Activated CD4-positive, alpha-beta memory T cell treated with anti-CD3 and anti-CD28 coated beads, Interleukin-2, amount 10 ng/mL, durations not matched to agents 7 days and 5 days (primary cell): ENCODE results near the gene PDGFC. TPM values are rescaled to one million over a fixed set of nuclear protein-coding genes. Genes with fewer than 3 reads are reported as not detected.

Experiments
- CTCF ChIA-PET: fragments of 350-600 bp; sonication (Branson Sonifier 250); formaldehyde crosslinking; loops from one replicate; lab custom pipeline; 2021; ENCODE audit warnings: antibody characterized with exemption, inconsistent platforms; lab: Charles Lee
- POLR2A ChIA-PET: fragments of 350-600 bp; sonication (Branson Sonifier 250); formaldehyde crosslinking; loops from one replicate; lab custom pipeline; 2021; ENCODE audit warnings: antibody characterized with exemption; lab: Charles Lee
- DNase-seq: peaks from one replicate; pipeline ENCODE4 v3.0.0-alpha.2; 2020
- H3K27ac Mint-ChIP-seq: one replicate; pipeline ENCODE4 v1.8.0; 2021; ENCODE audit warnings: mild to moderate bottlenecking, mixed read lengths
- H3K27me3 Mint-ChIP-seq: one replicate; pipeline ENCODE4 v1.8.0; 2021; ENCODE audit warnings: mixed read lengths
- H3K36me3 Mint-ChIP-seq: one replicate; pipeline ENCODE4 v1.8.0; 2021; ENCODE audit warnings: low read depth, mixed read lengths
- H3K4me1 Mint-ChIP-seq: one replicate; pipeline ENCODE4 v1.8.0; 2021; ENCODE audit warnings: mixed read lengths
- H3K4me3 Mint-ChIP-seq: one replicate; pipeline ENCODE4 v1.8.0; 2021; ENCODE audit warnings: mild to moderate bottlenecking, mixed read lengths
- H3K9me3 Mint-ChIP-seq: one replicate; pipeline ENCODE4 v1.8.0; 2021; ENCODE audit warnings: mixed read lengths
- total RNA-seq, 2 experiments: library from RNA; stranded (reverse); gene quantifications; one replicate each; pipeline ENCODE4 v1.2.3, GENCODE V29; 2021

Gene PDGFC
- total RNA-seq, 2 experiments from 2014 or later: not detected

DNA sequence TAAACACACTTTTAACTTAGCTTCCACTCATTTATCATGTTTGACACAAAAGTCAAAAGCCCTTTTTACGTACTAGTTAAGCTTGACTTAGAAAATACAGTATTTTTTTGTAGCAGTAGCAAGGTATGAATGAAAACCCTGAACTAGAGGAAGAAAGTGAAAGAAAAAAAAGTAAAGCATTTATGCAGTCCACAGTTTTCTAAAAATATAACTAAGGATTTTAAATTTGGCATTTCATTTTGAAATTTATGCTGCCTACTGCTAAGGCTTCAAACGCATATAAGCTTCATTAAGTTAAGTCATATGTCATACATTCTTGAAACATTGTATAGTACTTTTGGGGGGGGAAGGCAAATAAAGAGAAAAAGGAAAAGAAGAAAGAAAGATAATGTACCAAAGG, 201.5 kb downstream of the PDGFC start:
- no peak overlapping the region for H3K4me3 Mint-ChIP-seq
- H3K36me3 Mint-ChIP-seq: no peaks in the 10 kb centered on the region
- DNase-seq: no peak
- ChIA-PET POLR2A (no interaction called here), CTCF (no interaction called here)
- no peaks in the 10 kb centered on the region for H3K9me3 Mint-ChIP-seq
- no peak overlapping the region for H3K27ac Mint-ChIP-seq
- H3K4me1 Mint-ChIP-seq: no peaks in the 10 kb centered on the region
- H3K27me3 Mint-ChIP-seq: no peaks in the 10 kb centered on the region

DNA sequence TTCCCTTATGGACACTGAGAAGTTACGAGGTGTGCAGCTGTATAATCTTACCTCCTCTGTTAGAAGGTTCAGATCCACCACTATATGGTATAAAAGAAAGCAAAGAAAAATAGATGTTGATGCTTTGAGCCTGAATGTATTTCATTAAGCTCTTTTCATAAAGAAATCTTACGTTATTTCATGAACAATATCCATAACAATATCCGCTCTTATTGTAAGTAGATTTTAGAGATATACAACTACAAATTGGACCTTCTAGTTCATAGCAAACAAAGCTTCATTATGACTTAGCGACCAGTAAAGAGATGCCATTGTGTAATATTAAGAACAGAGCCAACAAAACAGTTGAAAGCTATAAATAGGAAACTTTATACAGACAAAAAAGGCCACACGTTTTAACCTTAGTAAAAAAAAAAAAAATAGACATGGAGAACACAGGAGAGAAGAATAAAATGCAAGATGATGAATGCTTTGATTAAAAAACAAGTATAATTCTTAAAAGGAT, 203.6 kb downstream of the PDGFC start:
- H3K4me3 Mint-ChIP-seq: no peak overlapping the region
- H3K36me3 Mint-ChIP-seq: no peaks in the 10 kb centered on the region
- no peaks in the 10 kb centered on the region for H3K27me3 Mint-ChIP-seq
- H3K4me1 Mint-ChIP-seq: no peaks in the 10 kb centered on the region
- no peaks in the 10 kb centered on the region for H3K9me3 Mint-ChIP-seq
- H3K27ac Mint-ChIP-seq: no peak overlapping the region
- CTCF ChIA-PET: no interaction called here
- no peak for DNase-seq
- POLR2A ChIA-PET: no interaction called here

GRCh38 chr4:156766846-156767245, 204.8 kb downstream of the PDGFC start:
- Mint-ChIP-seq H3K4me1 (no peaks in the 10 kb centered on the region), H3K9me3 (no peaks in the 10 kb centered on the region)

DNA sequence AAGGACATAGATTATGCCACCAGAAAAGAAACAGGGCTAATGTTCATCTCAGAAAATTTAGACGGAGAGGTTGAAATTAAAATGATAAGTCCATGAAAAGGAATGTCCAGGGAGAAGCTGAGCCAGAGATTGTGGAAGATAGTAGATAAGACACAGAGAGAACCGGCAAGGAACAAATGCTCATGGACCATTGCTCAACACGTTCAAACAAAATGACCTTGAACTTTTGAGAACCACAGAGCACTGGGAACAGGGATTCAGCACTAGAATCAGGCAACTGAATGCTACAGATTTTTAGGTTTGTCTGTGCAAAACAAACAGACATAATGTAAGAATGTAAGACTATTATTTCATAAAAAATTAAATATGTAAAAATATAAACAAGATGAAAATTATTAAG, 206.3 kb downstream of the PDGFC start:
- no peaks in the 10 kb centered on the region for H3K27me3 Mint-ChIP-seq
- DNase-seq: no peak
- H3K9me3 Mint-ChIP-seq: no peaks in the 10 kb centered on the region
- H3K36me3 Mint-ChIP-seq: no peaks in the 10 kb centered on the region
- no peak overlapping the region for H3K4me3 Mint-ChIP-seq
- no peak overlapping the region for H3K27ac Mint-ChIP-seq
- ChIA-PET POLR2A (no interaction called here), CTCF (no interaction called here)
- no peaks in the 10 kb centered on the region for H3K4me1 Mint-ChIP-seq

More at GRCh38 chr4:156766846-156767245, 204.8 kb downstream of the PDGFC start:
- Mint-ChIP-seq H3K4me3 (no peak overlapping the region), H3K36me3 (no peaks in the 10 kb centered on the region), H3K27ac (no peak overlapping the region), H3K27me3 (no peaks in the 10 kb centered on the region)
- DNase-seq: no peak
- ChIA-PET CTCF (no interaction called here), POLR2A (no interaction called here)

GRCh38 chr4:156764846-156765245, 206.8 kb downstream of the PDGFC start:
- ChIA-PET POLR2A (no interaction called here), CTCF (no interaction called here)
- H3K27ac Mint-ChIP-seq: no peak overlapping the region
- no peaks in the 10 kb centered on the region for H3K9me3 Mint-ChIP-seq
- H3K4me3 Mint-ChIP-seq: no peak overlapping the region
- DNase-seq: no peak
- H3K36me3 Mint-ChIP-seq: no peaks in the 10 kb centered on the region
- H3K4me1 Mint-ChIP-seq: no peaks in the 10 kb centered on the region
- H3K27me3 Mint-ChIP-seq: no peaks in the 10 kb centered on the region

DNA sequence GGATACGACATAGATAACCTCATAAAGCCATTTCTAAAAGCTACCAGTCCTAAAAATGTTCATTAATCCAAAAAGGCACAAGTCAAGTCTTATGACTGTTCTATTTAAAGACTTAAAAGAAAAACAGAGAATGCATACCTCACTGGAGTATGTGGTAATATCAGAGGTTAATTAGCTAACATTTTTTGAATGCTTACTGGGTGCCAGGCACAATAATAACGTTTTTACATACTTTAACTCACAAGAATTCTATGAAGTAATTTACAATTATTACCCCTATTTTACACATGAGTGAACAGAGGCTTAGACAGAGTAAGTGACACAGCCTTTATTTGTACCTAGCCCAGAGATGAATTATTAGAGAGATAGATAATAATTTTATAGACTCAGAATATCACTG, 207.5 kb downstream of the PDGFC start:
- ChIA-PET CTCF (no interaction called here), POLR2A (no interaction called here)
- DNase-seq: no peak
- H3K4me1 Mint-ChIP-seq: no peaks in the 10 kb centered on the region
- H3K9me3 Mint-ChIP-seq: no peaks in the 10 kb centered on the region
- no peak overlapping the region for H3K4me3 Mint-ChIP-seq
- no peaks in the 10 kb centered on the region for H3K36me3 Mint-ChIP-seq
- no peak overlapping the region for H3K27ac Mint-ChIP-seq
- H3K27me3 Mint-ChIP-seq: no peaks in the 10 kb centered on the region

DNA sequence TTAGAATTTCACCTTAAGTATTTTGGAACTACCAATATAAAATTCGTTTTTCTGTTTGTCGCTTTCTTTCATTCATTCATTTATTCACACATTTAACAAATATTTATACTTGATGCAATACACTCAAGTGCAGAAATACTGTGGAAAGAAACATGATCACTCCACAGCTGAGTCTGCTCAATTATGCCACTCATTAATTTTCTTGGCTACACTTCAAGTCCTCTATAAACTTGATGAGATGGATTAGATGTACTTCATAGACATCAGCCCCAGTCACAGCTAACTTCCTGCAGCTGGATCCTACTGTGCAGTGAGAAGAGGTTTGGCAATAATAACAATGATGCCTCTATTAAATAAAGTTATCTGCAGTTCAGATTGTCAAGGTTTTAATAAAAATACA, 208.1 kb downstream of the PDGFC start:
- POLR2A ChIA-PET: no interaction called here
- H3K4me3 Mint-ChIP-seq: no peak overlapping the region
- H3K9me3 Mint-ChIP-seq: peaks cover under 1% of the 10 kb centered on the region
- no peaks in the 10 kb centered on the region for H3K36me3 Mint-ChIP-seq
- no peaks in the 10 kb centered on the region for H3K4me1 Mint-ChIP-seq
- H3K27ac Mint-ChIP-seq: no peak overlapping the region
- DNase-seq: no peak
- CTCF ChIA-PET: no interaction called here
- no peaks in the 10 kb centered on the region for H3K27me3 Mint-ChIP-seq

GRCh38 chr4:156762851-156763250, 208.7 kb downstream of the PDGFC start:
- H3K27ac Mint-ChIP-seq: no peak overlapping the region
- H3K9me3 Mint-ChIP-seq: peaks cover 6% of the 10 kb centered on the region
- no peaks in the 10 kb centered on the region for H3K27me3 Mint-ChIP-seq
- H3K4me3 Mint-ChIP-seq: no peak overlapping the region
- ChIA-PET CTCF (no interaction called here), POLR2A (no interaction called here)
- no peaks in the 10 kb centered on the region for H3K36me3 Mint-ChIP-seq
- no peak for DNase-seq
- no peaks in the 10 kb centered on the region for H3K4me1 Mint-ChIP-seq

DNA sequence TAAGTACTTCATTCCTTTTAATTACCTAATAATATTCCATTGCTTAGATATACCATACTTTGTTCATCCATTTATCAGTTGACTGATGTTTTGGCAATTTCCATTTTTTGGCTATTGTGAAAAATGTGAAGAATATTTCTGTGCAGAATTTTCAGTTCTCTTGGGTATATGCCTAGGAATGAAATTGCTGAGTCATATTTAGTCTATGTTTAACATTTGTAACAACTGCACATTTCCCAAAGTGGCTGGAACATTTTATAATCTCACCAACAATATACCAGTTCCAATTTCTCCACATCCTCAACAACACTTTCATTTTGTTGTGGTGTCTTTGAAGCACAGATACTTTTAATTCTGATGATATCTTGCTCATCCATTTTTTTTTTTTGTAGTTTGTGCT, 215.5 kb downstream of the PDGFC start:
- no peak for DNase-seq
- peaks cover 6% of the 10 kb centered on the region for H3K9me3 Mint-ChIP-seq
- no peaks in the 10 kb centered on the region for H3K27me3 Mint-ChIP-seq
- H3K36me3 Mint-ChIP-seq: no peaks in the 10 kb centered on the region
- no peaks in the 10 kb centered on the region for H3K4me1 Mint-ChIP-seq
- no peak overlapping the region for H3K4me3 Mint-ChIP-seq
- ChIA-PET POLR2A (no interaction called here), CTCF (no interaction called here)
- H3K27ac Mint-ChIP-seq: no peak overlapping the region

DNA sequence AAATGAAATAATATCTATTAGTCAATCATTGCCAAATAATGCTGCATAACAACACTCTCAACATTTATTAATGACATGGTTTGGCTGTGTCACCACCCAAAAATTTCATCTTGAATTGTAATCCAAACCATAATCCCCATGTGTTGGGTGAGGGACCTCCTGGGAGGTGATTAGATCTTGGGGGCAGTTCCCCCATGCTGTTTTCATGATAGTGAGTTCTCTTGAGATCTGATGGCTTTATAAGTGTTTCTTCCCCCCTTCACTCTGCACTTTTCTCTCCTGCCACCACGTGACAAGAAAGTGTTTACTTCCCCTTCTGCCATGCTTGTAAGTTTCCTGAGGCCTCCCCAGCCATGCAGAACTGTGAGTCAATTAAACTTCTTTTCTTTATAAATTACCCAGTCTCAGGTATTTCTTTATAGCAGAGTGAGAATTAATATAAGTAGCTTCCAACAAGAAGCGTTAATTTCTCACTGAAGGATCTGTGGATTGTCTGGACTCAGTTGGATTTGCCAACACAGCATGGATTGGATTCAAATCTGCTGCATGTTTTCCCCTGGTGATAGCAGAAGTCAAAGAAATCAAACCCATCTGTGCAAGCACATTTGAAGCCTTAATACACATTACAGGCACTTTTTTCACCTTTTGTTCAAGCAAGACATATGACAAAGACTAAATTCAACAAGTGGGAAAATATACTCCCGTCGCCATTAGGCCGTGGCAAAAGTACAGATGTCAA, 216.6 kb downstream of the PDGFC start:
- H3K4me1 Mint-ChIP-seq: no peaks in the 10 kb centered on the region
- no peak overlapping the region for H3K4me3 Mint-ChIP-seq
- DNase-seq: no peak
- no peak overlapping the region for H3K27ac Mint-ChIP-seq
- H3K36me3 Mint-ChIP-seq: no peaks in the 10 kb centered on the region
- ChIA-PET CTCF (no interaction called here), POLR2A (no interaction called here)
- H3K27me3 Mint-ChIP-seq: no peaks in the 10 kb centered on the region
- peaks cover 6% of the 10 kb centered on the region for H3K9me3 Mint-ChIP-seq

DNA sequence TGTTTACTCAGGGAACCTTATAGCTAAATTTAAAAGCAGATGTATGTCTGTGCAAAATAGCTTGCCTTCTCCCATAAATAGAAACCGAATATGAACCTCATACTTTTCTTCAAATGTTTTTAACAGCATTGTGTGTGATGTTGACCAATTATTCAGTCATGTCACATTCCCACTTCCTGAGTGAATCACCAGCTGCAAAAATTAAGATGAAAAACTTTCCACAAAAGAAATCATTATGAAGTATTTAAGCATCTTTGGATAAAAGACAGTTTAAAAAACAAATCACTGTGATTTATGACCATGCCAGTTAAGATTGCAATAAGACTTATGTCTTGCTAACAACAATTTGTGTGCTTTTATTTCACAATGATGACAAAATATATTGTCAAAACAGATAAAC, 220.1 kb downstream of the PDGFC start:
- Mint-ChIP-seq H3K4me1 (no peaks in the 10 kb centered on the region), H3K36me3 (no peaks in the 10 kb centered on the region), H3K27ac (no peak overlapping the region), H3K9me3 (peaks cover 3% of the 10 kb centered on the region), H3K27me3 (no peaks in the 10 kb centered on the region), H3K4me3 (no peak overlapping the region)
- DNase-seq: no peak
- ChIA-PET POLR2A (no interaction called here), CTCF (no interaction called here)

DNA sequence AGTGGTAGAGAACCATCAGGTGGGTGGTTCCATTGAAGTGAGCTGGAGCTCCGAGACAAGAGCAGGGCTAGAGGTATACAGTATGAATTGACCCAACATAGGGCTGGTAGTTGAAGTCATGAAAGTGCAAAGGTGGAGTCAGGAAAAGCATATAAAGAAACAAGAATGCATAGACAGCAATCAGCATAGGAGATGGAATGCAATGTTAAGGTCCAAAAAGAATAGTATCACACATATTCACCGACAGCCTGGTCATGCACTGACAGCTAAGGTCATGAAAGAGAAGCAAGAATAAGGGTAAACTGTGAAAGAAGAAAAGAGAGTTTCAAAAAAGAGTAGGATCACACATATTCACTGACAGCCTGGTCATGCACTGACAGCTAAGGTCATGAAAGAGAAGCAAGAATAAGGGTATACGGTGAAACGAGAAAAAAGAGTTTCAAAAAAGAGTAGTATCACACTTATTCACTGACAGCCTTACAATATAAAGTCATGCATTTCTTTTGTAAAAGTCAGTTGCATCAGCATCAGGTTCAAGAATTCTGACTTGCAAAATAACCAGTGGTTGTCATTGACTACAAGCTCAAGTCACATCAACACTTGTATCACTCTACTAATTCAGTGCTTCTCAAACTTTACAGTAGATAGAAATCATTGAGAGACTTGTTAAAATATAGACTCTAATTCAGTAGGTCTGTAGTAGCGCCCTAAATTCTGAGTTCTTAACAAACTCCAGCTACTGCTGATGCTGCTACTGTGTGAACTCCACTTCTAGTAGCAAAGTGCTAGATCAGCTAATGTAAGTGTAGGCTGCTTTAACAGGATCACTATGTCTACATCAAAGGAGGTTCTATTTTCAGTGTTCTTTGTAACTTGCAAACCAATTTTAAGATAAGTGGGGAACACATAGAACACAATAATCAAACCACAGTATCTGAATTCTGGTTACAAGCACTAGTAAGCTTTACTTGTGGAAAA, 221.9 kb downstream of the PDGFC start:
- Mint-ChIP-seq H3K4me3 (no peak overlapping the region), H3K27me3 (no peaks in the 10 kb centered on the region), H3K36me3 (no peaks in the 10 kb centered on the region), H3K27ac (no peak overlapping the region), H3K4me1 (no peaks in the 10 kb centered on the region), H3K9me3 (peaks cover 3% of the 10 kb centered on the region)
- no peak for DNase-seq
- POLR2A ChIA-PET: no interaction called here
- CTCF ChIA-PET: no interaction called here

GRCh38 chr4:156746111-156746510, 225.5 kb downstream of the PDGFC start:
- Mint-ChIP-seq H3K27ac (no peak overlapping the region), H3K4me3 (no peak overlapping the region), H3K36me3 (no peaks in the 10 kb centered on the region), H3K27me3 (no peaks in the 10 kb centered on the region), H3K9me3 (peaks cover 3% of the 10 kb centered on the region), H3K4me1 (no peaks in the 10 kb centered on the region)
- no peak for DNase-seq
- CTCF ChIA-PET: no interaction called here
- POLR2A ChIA-PET: no interaction called here
